NCI-H1436 treated with DMSO at 0.1 percent for 48 hours (cell line): ENCODE data around the gene CTSZ.
"Not testable (repeated sequence)": the region's sequence is repeated elsewhere in the genome, so short reads cannot be mapped to it uniquely, and the experiment has no call there.

Source experiments
- DNase-seq: peaks from one replicate; lab custom pipeline; 2025; lab: John Stamatoyannopoulos, UW

Gene CTSZ

DNA sequence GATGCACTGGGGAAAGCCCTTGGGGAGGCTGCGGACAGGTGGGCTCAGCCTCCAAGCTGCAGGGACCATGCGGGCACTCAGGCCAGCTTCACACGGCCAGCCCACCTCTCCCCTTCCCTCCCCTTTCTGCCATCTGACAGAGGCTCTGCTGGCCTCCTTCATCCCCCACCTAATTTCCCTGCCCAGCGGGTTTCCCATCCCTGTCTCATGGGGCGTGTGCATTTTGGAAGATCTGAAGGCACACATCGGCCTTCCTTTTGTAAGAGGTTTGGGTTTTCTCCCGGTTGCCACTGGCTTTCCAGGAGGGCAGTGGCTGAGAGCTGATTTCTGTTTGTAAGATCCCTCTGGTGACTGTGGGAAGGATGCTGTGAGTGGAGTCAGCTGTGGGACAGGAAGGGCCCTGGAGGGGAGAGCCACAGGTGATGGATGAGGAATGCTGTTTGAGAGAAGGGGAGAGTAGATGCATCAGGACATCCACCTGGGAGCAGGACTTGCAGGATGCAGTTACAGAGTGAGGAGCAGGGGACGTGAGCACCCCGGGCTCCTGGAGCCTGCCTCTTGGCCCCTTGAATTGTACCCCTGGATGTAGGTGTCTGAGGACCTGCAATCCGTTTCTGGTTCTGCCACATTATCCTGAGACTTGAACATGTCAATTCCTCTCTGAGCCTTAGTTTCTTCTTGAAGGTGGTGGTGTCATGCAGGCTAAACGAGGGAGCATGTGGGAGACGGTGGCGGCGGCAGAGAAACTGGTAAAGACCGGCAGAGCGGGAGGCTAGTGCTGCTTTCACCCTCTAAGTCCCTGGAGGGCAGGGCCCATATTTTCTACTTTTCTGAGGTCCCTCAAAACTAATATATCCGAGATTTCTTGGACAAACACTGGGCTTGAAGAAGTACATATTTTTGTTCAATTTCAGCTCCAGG, 6.2 kb upstream of the CTSZ start:
- no peak for DNase-seq

GRCh38 chr20:59011874-59012157, 4.8 kb upstream of the CTSZ start:
- not testable (repeated sequence) for DNase-seq

DNA sequence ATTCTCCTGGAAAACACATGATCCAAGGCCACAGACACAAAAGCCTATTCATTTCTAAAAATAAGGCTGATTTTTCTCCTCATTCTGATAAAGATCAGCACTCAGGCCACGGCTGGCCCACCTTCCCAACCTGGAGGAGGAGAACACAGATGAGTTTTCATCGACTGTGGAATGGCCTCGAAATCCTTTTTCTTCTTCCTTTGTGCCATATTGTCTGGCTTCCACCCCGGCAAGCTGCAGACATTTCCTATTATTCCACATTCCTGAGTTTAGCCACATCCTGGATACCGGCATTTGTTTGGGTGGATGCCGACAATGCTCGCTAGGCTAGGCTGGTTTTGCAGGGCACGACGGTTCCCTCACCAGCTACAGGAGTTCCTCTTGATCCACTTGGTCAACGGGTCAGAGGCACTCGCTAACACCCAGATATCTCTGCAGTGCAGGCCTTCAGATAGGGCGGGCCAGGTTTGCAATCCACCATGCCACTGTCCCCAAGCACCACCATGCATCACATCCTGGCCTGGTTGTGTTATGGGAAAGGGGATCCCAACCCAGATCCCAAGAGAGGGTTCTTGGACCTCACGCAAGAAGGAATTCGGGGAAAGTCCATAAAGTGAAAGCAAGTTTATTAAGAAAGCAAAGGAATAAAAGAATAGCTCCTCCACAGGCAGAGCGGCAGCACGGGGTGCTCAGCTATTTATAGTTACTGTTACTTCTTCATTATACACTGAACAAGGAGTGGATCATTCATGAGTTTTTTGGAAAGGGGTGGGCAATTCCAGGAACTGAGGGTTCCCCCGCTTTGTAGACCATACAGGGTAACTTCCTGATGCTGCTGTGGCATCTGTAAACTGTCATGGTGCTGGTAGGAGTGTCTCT, 4.2 kb upstream of the CTSZ start:
- no peak for DNase-seq

DNA sequence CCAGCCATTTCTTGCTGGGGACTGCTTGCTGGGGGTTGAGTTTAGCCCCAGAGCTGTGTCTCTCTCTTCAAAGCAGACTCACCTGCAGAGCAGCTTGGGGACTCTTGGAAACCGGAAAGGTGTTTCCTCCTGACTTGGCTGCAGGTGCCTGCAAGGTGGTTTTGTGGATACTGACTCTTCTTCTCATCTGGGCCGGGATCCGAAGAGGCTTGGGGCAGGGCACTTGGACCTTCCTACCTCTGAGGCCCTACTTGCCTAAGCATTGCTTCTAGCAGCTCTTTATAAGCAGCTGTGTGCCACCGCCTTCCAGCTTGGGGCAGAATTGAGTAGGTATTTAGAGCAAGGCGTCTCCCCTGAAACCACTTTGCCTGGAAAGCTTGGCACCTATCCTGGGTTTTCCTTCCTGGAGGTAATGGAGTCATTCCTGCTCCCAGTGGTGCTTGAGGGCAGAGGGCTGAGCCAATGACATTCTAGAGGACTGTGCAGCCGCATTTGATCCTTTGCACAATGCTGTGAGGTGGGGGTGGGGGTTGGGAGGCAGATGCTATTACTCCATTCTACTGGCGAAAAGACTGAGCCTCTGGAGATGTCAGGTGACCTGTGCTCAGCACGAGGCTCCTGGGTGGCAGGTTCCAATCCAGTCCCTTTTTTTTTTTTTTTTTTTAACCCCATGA, 3.4 kb upstream of the CTSZ start:
- no peak for DNase-seq

DNA sequence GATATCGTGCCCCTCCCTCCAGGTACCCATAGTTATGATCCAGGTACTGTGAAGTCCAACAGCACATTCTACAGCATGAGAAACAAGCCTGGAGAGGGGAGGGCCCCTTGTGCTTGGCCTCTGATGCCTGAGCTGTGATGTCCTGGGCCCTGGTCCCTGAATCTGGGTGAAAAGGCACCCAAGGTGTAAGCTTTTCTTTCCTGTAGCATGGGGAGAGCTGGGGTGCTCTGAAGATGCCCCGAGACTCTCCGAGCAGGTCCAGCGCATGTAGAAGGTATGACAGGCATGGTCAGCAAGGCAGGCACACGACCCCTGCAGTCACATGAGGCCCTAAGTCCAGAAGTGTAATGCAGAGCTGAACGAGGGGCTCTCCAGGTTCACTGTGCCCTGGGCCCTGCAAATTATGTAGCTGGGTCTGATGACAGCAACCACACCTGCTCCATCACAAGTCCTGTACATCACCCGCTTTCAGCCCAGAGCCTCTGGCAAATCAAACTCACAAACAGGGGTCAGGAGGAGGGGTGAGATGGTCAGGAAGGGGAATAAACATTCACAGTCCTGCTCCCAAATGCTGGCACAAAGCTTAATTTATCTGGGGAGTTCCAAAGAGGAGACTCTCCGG, 1.8 kb upstream of the CTSZ start:
- DNase-seq: no peak

GRCh38 chr20:59007665-59008511, 834 bp upstream of the CTSZ start:
- DNase-seq: no peak

- DNase-seq: no peak
These were observed 739 bp downstream of the CTSZ start for GRCh38 chr20:59006167-59006863.

DNA sequence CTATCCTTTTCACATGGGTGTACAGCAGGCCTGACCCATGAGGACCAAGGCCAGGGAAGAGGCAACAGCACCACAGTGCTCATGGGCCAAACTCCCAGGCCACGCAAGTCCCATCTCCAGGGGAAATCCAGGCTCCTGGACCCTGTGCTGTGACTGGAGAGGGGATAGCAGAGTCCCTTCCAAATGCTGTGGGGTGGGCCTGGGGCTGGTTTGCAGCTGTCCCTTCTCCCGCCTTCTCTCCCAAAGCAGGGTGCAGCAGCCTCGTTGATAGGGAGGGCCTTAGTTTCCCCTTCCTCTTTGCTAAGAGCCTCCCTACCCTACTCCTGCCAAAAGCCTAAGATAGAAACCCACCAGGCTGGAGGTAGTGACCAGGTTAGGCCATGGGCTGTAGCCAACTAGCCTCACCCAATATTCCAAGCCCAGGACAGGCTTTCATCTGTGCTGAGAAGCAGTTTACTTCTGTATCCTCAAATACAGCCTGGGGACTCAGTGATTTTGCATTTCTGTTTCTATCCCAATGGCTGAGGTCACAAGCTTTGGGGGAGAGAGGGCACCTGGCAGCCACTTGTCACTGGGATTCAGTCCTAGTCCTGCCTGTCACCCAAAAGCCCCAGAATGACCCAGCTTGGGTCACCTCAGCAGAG, 1.4 kb downstream of the CTSZ start:
- no peak for DNase-seq

- no peak for DNase-seq
These were observed 2.1 kb downstream of the CTSZ start for GRCh38 chr20:59004763-59005522.

DNA sequence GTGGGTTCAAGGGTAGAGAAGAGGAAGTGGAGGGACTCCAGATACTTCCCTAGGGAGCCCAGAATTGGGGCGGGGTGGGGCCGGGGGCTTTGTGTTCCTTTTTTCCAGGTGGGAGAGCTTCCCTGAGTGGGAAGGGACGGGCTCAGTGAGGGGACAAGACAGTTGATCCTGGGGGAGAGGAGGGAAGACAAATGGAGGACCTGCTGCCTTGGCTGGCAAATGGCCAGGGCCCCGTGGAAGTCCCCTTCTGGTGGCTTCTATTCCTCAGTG, 2.6 kb downstream of the CTSZ start:
- no peak for DNase-seq

DNA sequence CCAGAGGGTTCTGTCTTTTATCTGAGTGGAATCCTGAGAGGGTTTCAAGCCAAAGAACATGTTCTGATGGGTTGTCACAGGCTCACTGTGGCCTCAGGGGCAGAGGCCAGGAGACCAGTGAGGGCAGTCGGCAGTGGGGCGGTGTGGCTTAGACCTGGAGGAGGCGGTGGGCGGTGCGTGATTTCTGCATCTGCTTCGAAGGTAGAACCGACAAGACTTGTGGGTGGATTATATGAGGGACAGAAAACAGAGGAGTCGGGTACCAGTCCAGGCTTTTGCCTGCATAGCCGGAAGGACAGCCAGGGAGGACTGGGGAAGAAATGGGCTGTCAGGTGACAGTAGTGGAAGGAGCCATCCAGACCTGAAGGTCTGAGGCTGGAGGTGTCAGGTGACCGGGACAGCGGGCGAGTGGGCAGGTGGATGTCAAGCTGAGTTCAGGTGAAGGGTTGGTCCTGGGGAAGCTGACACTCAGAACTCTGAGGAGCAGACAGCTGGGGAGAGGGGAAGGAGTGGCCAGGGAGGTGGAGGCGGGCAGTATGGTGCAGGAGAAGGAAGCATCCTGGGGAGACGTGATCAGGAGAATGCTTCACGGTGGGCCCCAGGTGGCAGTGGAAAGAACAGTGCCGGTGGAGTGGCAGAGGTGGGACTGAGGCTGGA, 3.1 kb downstream of the CTSZ start:
- no peak for DNase-seq

DNA sequence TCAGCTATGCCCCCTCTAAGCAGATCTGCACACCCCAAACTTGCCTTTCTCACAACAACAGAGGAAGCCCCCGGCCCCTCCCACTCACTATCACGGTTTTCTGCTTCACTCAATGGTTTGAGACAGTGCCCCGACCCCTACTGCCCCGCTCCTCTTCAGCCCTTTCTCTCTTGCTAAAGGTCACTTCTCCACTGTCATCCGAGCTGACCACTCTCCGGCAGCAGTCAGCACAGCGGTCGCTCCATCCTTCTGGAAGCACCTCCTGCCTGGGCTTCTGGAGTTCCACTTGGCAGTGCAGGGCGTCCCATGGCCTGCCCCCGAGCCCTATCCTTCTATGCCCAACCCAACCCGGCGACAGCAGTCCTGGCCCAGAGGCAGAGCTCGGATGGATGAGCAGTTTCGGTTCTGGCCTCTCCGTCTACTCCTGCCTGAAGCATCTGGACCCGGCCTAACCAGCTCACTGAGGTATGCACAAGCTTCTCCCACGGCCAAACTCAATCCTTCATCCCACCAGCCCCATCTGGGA, 4.1 kb downstream of the CTSZ start:
- DNase-seq: no peak

DNA sequence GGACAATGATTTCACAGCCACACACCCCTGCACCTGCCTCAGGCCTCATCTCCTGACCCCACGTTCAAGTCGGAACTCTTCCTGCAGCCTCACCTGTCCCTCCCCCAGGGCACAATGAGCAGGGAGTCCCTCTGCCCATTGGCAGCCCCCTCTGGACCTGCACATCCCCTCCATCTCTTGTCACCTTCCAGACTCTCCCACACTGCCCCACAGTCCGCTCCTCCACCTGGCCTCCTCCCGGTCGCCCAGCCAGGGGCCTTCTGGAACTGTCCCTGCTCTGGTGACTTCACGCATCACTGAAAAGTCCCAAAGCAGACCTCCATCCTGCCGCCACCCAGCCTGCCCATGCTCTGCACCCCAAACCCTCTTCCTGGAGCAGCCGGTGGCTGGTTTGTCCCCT, 4.7 kb downstream of the CTSZ start:
- no peak for DNase-seq

DNA sequence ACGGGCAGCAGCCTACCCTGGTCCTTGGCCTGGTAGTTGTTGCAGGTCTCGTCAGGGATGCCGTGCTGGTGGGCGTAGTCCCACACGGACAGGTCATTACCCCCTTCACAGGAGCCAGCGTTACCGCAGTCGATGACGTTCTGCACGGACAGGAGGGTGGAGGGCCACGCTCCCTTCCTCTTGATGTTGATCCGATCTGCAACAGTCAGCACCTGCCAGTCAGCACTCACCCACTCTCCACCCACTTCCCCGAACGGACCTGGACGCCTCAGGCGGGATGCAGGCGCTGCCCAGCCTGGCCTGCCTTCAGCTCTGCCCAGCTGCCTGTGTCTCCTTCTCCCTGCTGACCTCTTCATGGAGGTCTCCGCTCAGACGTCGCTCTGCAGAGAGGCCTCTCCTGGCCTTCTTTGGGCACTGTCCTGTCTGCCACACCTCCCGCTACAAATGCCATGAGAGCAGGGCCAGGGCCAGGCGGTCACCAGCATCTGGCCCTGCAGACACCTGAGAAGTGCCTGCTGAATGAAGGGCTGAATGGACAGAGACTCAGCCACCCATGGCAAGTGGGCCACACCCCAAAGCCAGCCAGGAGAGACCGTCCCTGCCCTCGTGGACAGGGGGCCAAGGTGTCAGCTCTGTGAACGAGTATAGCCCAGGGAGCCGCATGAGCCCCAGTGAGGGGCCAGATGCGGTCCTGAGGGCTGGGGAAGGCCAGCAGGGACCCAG, 5.4 kb downstream of the CTSZ start:
- no peak for DNase-seq

DNA sequence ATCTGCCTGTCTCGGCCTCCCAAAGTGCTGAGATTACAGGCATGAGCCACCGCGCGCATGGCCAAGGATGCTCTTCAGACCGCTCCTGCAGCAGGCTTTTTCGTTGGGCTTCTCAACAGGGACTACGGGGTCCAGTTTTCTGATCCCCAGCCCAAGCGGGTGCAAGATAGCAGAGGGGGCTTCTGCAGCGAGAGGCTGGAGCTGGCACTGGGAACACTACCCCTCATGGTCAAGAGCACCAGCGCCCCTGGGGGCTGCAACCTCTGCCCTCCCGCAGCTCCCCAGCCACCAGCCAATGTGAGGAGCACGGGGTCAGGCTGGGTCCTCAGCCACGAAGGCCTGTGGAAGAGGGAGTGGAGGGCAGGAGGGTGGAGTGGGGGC, 6.0 kb downstream of the CTSZ start:
- no peak for DNase-seq

GRCh38 chr20:59000326-59000725, 6.7 kb downstream of the CTSZ start:
- no peak for DNase-seq

GRCh38 chr20:58998656-58999055, 8.4 kb downstream of the CTSZ start:
- DNase-seq: no peak

GRCh38 chr20:58997141-58997770, 9.8 kb downstream of the CTSZ start:
- no peak for DNase-seq
